Measurements from ENCODE around the gene METTL6. TPM values are rescaled to one million over a fixed set of nuclear protein-coding genes. Genes with fewer than 3 reads are reported as not detected.
A peak's percentile ranks its signal among the peaks of the same experiment; 100 is the strongest.
"Not testable (repeated sequence)": the region's sequence is repeated elsewhere in the genome, so short reads cannot be mapped to it uniquely, and the experiment has no call there.

The METTL6 gene
- total and polyA plus RNA-seq, 8 donors, result 14.7 to 37.3 (median 31.3) TPM

DNA sequence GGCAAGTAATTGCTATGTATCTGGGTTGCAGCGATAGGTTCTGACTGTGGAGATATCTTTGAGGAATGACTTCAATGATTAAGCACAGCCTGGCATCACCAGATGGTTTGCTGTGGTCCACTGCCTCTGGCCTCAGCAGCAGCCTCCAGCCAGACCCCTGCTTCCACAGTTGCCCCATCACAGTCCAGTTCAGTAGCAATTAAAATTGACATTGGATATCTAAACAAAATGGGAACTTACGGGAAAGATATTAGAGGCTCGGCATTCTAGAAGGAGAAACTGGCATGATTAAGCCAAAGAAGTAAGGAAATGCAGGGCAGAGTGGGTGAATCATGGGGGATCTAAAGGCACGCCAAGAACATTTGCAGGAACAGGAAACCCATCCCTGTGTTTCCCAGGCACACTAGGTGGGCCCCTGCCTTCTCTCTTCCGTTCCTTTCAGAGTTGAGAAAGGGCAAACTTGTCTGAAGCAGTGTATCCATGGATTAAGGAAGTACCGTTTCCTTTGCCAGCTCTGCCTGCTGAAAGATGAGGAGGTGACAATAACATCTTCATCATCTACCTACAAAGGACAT is 58.7 kb downstream of the METTL6 start:
- H3K27ac ChIP-seq, result peak overlapping the region in 1 of 2 donors; percentile 63
- intact Hi-C loops (cut with DNase I), result no loop called here

DNA sequence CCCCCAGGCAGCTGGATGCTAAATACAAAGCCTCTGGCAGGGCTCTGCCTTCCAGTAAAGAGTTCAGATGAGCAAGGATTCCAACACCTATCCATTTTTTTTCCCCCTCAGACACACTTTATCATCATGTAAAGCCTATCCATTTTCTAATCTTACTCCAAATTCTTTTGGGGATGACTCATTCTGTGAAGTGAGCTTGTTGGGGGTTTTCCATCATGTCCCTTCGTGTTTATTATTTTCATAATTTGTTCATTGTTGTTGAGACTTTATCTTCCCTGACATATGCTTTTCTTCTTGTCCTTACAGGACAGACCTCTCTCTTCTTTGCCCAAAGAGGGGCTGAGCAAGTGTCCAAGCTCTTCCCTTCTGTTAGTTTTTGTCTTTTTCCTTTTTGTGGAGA is 60.3 kb downstream of the METTL6 start:
- no peak overlapping the region for H3K4me3 ChIP-seq
- no peak for ATAC-seq
- H3K27ac ChIP-seq, result no peak overlapping the region
- DNase-seq, result no peak
- no peaks in the 10 kb centered on the region for H3K27me3 ChIP-seq
- TF ChIP-seq, protein P1, sequence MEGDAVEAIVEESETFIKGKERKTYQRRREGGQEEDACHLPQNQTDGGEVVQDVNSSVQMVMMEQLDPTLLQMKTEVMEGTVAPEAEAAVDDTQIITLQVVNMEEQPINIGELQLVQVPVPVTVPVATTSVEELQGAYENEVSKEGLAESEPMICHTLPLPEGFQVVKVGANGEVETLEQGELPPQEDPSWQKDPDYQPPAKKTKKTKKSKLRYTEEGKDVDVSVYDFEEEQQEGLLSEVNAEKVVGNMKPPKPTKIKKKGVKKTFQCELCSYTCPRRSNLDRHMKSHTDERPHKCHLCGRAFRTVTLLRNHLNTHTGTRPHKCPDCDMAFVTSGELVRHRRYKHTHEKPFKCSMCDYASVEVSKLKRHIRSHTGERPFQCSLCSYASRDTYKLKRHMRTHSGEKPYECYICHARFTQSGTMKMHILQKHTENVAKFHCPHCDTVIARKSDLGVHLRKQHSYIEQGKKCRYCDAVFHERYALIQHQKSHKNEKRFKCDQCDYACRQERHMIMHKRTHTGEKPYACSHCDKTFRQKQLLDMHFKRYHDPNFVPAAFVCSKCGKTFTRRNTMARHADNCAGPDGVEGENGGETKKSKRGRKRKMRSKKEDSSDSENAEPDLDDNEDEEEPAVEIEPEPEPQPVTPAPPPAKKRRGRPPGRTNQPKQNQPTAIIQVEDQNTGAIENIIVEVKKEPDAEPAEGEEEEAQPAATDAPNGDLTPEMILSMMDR (IDR thresholded peaks at IDR 0.05), result no peak
- peaks cover 0 to 13% of the 10 kb centered on the region in 2 donors for H3K4me1 ChIP-seq
- intact Hi-C loops (cut with DNase I), result no loop called here
- no peaks in the 10 kb centered on the region for H3K9me3 ChIP-seq
- no peaks in the 10 kb centered on the region for H3K36me3 ChIP-seq

More for the DNA sequence above, 58.7 kb downstream of the METTL6 start:
- TF ChIP-seq, protein P1 (IDR thresholded peaks at IDR 0.05), result no peak
- Histone ChIP-seq H3K4me3 (no peak overlapping the region), H3K36me3 (no peaks in the 10 kb centered on the region), H3K4me1 (peaks cover 0 to 13% of the 10 kb centered on the region in 2 donors), H3K9me3 (no peaks in the 10 kb centered on the region), H3K27me3 (no peaks in the 10 kb centered on the region)
- ATAC-seq (no peak), DNase-seq (no peak)

DNA sequence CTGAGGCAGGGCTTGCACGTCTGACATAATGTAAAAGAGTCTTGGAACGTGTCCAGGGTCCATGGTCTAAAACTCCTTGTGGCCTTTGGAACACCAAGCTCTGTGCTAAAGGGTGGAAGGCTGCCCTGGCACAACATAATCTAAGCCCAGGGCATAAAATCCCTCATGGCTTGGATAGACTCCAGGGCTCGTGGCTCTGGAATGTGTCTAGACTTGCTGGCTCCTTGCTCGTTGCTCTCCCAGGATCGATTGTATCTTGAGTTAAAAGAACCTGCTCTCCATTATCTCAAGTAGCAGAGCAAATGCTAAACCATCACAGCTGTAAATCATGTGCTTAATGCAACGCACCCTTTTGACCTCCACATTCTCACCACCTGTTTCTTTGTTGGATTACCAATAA is 63.3 kb downstream of the METTL6 start:
- H3K9me3 ChIP-seq; H3K36me3 ChIP-seq; DNase-seq; ATAC-seq; H3K4me3 ChIP-seq; H3K27ac ChIP-seq; intact Hi-C loops (cut with DNase I); H3K27me3 ChIP-seq: not testable (repeated sequence)
- H3K4me1 ChIP-seq, result peaks cover 0 to 35% of the 10 kb centered on the region in 2 donors

DNA sequence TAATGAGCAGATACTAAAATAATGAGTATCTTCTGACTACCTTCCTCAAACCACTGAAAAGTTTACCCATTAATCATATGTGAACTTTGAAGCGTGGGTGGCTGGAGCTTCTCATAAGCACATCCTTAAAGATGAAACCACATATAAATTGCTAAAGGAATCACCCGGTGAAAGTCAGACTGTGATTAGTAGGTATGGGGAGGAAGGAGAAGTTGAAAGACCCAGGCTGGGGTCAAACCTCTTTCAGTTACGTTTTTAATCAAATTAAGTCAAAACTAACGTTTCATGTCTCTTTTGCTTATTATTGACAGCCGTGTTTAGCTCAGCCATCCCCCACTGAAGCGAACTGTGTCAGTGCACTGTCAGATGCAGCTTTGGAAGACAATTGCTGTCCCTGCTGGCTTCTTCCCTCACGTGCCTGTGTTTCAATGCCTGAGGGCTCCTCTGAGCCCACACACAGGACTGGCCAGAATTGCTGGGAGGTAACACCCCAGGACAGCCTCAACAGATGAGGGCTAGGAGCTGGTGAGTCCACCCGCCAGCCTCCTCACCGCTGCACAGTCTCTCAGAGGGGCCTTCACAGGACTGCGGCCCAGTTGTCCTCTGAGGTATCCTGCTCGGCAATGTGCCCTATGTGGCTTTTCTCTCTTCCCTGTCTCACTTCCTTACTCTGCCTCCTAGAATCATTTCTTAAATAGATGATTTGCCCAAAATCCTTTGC is 65.7 kb downstream of the METTL6 start:
- Histone ChIP-seq H3K4me1 (peaks cover 0 to 23% of the 10 kb centered on the region in 2 donors), H3K4me3 (no peak overlapping the region), H3K36me3 (no peaks in the 10 kb centered on the region), H3K27ac (peak overlapping the region; percentile 0 to 8), H3K27me3 (no peaks in the 10 kb centered on the region), H3K9me3 (no peaks in the 10 kb centered on the region)
- intact Hi-C loops (cut with DNase I), result no loop called here
- ATAC-seq (peak; percentile 38), DNase-seq (no peak)
- TF ChIP-seq, protein P1 (IDR thresholded peaks at IDR 0.05), result no peak

DNA sequence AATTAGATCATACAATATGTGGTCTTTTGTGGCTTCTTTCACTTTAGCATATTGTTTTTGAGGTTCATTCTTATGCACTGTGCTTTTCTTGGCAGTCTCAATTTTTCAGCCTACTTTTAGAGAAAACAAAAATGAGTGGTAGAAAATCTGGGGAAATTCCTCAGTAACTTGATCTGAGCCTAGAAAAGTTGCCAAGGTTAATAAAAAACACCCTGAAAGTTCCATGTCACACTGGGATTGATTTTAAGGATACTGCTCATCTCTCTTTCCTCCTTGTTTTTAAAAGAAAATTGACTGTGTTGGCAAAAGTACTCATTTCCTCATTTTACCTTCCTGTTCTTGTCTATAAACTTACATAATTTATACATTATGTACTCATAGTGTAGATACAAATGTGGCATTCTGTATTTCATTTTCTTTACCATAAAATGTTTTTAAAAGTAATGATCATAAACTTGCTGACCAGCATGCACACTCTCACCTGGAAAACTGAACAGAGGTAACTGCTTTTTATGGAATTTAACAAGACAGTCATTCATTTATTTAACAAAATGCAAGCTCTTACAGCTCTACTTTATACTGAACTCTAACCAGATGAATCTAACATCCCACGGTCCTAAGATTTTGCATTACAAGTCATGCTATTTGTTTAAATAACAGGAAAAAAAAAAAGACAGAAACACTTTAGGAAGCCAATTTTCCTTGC is 66.4 kb downstream of the METTL6 start:
- peak overlapping the region; percentile 0 to 8 for H3K27ac ChIP-seq
- H3K4me1 ChIP-seq, result peaks cover 0 to 29% of the 10 kb centered on the region in 2 donors
- intact Hi-C loops (cut with DNase I), result no loop called here
- no peaks in the 10 kb centered on the region for H3K27me3 ChIP-seq
- no peaks in the 10 kb centered on the region for H3K36me3 ChIP-seq
- TF ChIP-seq, protein P1 (IDR thresholded peaks at IDR 0.05), result no peak
- no peak for DNase-seq
- ATAC-seq, result peak; percentile 21
- no peak overlapping the region for H3K4me3 ChIP-seq
- no peaks in the 10 kb centered on the region for H3K9me3 ChIP-seq

Other genes with a start within 250 kb of the METTL6 start
- gene CAPN7, start 221.3 kb downstream of the METTL6 start, total RNA-seq, result 10 to 100 TPM; 38.0 to 41.4 TPM
- 10 to 100 TPM; 46.7 to 66.5 (median 51.8) TPM for gene CAPN7, start 221.3 kb downstream of the METTL6 start, polyA plus RNA-seq (ENCODE audit: insufficient read length in 6 of 6)
- 10 to 100 TPM; 53.3 to 62.2 TPM for gene SH3BP5, start 95.0 kb downstream of the METTL6 start, total RNA-seq
- 10 to 100 TPM; 57.0 to 65.5 (median 60.9) TPM for gene SH3BP5, start 95.0 kb downstream of the METTL6 start, polyA plus RNA-seq (ENCODE audit: insufficient read length in 6 of 6)
- gene EAF1, start 54 bp upstream of the METTL6 start, total RNA-seq, result 10 to 100 TPM; 21.3 to 23.0 TPM
- 10 to 100 TPM; 17.4 to 21.0 (median 18.7) TPM for gene EAF1, start 54 bp upstream of the METTL6 start, polyA plus RNA-seq (ENCODE audit: insufficient read length in 6 of 6)
- gene COLQ, start 94.2 kb upstream of the METTL6 start, total RNA-seq, result 1 to 10 TPM; 1.9 to 2.4 TPM
- 10 to 100 TPM in 4 of 6 donors, 1 to 10 TPM in 2; 8.7 to 12.6 (median 10.8) TPM for gene COLQ, start 94.2 kb upstream of the METTL6 start, polyA plus RNA-seq (ENCODE audit: insufficient read length in 6 of 6)
- 10 to 100 TPM; 15.5 to 15.6 TPM for gene HACL1, start 174.0 kb upstream of the METTL6 start, total RNA-seq
- 10 to 100 TPM; 17.3 to 24.6 (median 20.0) TPM for gene HACL1, start 174.0 kb upstream of the METTL6 start, polyA plus RNA-seq (ENCODE audit: insufficient read length in 6 of 6)
- 10 to 100 TPM; 16.3 to 21.2 TPM for gene BTD, start 174.2 kb upstream of the METTL6 start, total RNA-seq
- 10 to 100 TPM; 13.5 to 17.9 (median 16.6) TPM for gene BTD, start 174.2 kb upstream of the METTL6 start, polyA plus RNA-seq (ENCODE audit: insufficient read length in 6 of 6)

Measured in left lung (tissue), 10 donors.